SK-N-SH (cell line): Measurements from ENCODE around the gene PCOLCE2. TPM values are rescaled to one million over a fixed set of nuclear protein-coding genes. Genes with fewer than 3 reads are reported as not detected.

Experiments used
- CTCF ChIA-PET: fragments of 300-600, 350-600 bp; formaldehyde crosslinking; extraction: SDS; loops from one replicate; lab custom pipeline; 2021; lab: Yijun Ruan, JAX
- POLR2A ChIA-PET: fragments of 350-600 bp; sonication (Branson Sonifier 250); formaldehyde crosslinking; extraction: SDS; loops from one replicate; lab custom pipeline; 2020; ENCODE audit warnings: antibody characterized with exemption, inconsistent platforms; lab: Yijun Ruan, JAX
- DNase-seq: peaks from one replicate; pipeline ENCODE4 v3.0.0; 2012
- H2AFZ ChIP-seq: fragments of 200-600 bp; sonication (generic); 2 replicates; pipeline ENCODE4 v1.8.1; 2016; ENCODE audit warnings: antibody characterized with exemption, mild to moderate bottlenecking, low read depth
- H3F3A ChIP-seq: fragments of 200-600 bp; sonication (generic); replicated peaks from 2 replicates; pipeline ENCODE3; 2016; ENCODE audit warnings: antibody characterized with exemption, mild to moderate bottlenecking; ENCODE audit not compliant: insufficient read depth
- H3K27ac ChIP-seq, 2 experiments: fragments of 200-500 bp in 1 of 2; fragments of 200-600 bp in 1 of 2; sonication (Bioruptor generic) in 1 of 2; sonication (generic), shearing (Covaris generic) in 1 of 2; 2 replicates each; pipeline versions ENCODE4 v1.5.1 to v1.6.1; 2014 to 2016; ENCODE audit warnings: low read depth in 2 of 2, inconsistent platforms in 1 of 2, low read length in 1 of 2, mild to moderate bottlenecking in 1 of 2, mixed read lengths in 1 of 2
- H3K27me3 ChIP-seq: fragments of 200-600 bp; sonication (generic), shearing (Covaris generic); 2 replicates; pipeline ENCODE4 v1.6.1; 2016; ENCODE audit warnings: mixed run types; ENCODE audit not compliant: insufficient read depth
- H3K36me3 ChIP-seq, 2 experiments: fragments of 200-500 bp in 1 of 2; fragments of 200-600 bp in 1 of 2; sonication (Bioruptor generic) in 1 of 2; sonication (generic) in 1 of 2; replicated peaks in 1 of 2; 2 replicates each; pipeline versions ENCODE3 to v1.5.1; 2014 to 2016; ENCODE audit warnings: low read length in 1 of 2, mild to moderate bottlenecking in 1 of 2; ENCODE audit not compliant: insufficient read depth in 2 of 2, control insufficient read depth in 1 of 2
- H3K4me1 ChIP-seq, 2 experiments: fragments of 200-500 bp in 1 of 2; fragments of 200-600 bp in 1 of 2; sonication (Bioruptor generic) in 1 of 2; sonication (generic), shearing (Covaris generic) in 1 of 2; 2 replicates each; pipeline versions ENCODE4 v1.5.1 to v1.6.1; 2014 to 2016; ENCODE audit warnings: low read depth in 1 of 2, low read length in 1 of 2, mixed run types in 1 of 2; ENCODE audit not compliant: insufficient read depth in 2 of 2, control insufficient read depth in 1 of 2
- H3K4me2 ChIP-seq: fragments of 200-600 bp; sonication (generic), shearing (Covaris generic); 2 replicates; pipeline ENCODE4 v1.6.1; 2017; ENCODE audit warnings: mixed run types
- H3K4me3 ChIP-seq, 2 experiments: fragments of 200-500 bp in 1 of 2; fragments of 200-600 bp in 1 of 2; sonication (Bioruptor generic) in 1 of 2; sonication (generic), shearing (Covaris generic) in 1 of 2; 2 replicates each; pipeline versions ENCODE4 v1.5.1 to v1.8.1; 2014 to 2016; ENCODE audit warnings: low read depth in 2 of 2, inconsistent platforms in 1 of 2, low read length in 1 of 2, mild to moderate bottlenecking in 1 of 2, mixed read lengths in 1 of 2, moderate library complexity in 1 of 2
- H3K79me2 ChIP-seq: fragments of 200-600 bp; sonication (generic); 2 replicates; pipeline ENCODE4 v1.8.1; 2017; ENCODE audit warnings: mild to moderate bottlenecking; ENCODE audit not compliant: insufficient read depth
- H3K9ac ChIP-seq: fragments of 200-600 bp; sonication (generic); 2 replicates; pipeline ENCODE4 v1.6.1; 2017; ENCODE audit warnings: mixed run types
- H3K9me2 ChIP-seq: fragments of 200-600 bp; sonication (generic); 2 replicates; pipeline ENCODE4 v1.6.1; 2017; ENCODE audit warnings: mixed run types
- H3K9me3 ChIP-seq: fragments of 200-600 bp; sonication (generic); 2 replicates; pipeline ENCODE4 v1.6.1; 2017; ENCODE audit warnings: mixed run types, mild to moderate bottlenecking, moderate library complexity
- H4K20me1 ChIP-seq: fragments of 200-600 bp; sonication (generic); 2 replicates; pipeline ENCODE4 v1.6.1; 2017; ENCODE audit warnings: mild to moderate bottlenecking, mixed run types; ENCODE audit not compliant: insufficient read depth
- CHD2 ChIP-seq: fragments of 150-350 bp; IDR thresholded peaks from 2 replicates; pipeline ENCODE4 v1.6.1; 2018; ENCODE audit warnings: low read length; ENCODE audit not compliant: partially characterized antibody
- ELF1 ChIP-seq: IDR thresholded peaks from 2 replicates; pipeline ENCODE4 v1.4.0; 2012
- EP300 ChIP-seq, 2 experiments: IDR thresholded peaks; 2 replicates each; pipeline versions ENCODE4 v1.4.0 to v1.6.1; 2012; ENCODE audit warnings: borderline replicate concordance in 1 of 2, low read depth in 1 of 2, low read length in 1 of 2
- EZH2phosphoT487 ChIP-seq: fragments of 200-600 bp; sonication (generic); IDR thresholded peaks from 2 replicates; pipeline ENCODE4 v1.6.1; 2017; ENCODE audit warnings: low read depth, mixed run types, mild to moderate bottlenecking, antibody characterized with exemption, moderate library complexity, borderline replicate concordance
- FOSL2 ChIP-seq: IDR thresholded peaks from 2 replicates; pipeline ENCODE4 v1.4.0; 2012; ENCODE audit warnings: low read depth, mild to moderate bottlenecking, moderate library complexity, borderline replicate concordance
- JUND ChIP-seq: IDR thresholded peaks from 2 replicates; pipeline ENCODE4 v1.4.0; 2012
- POLR2AphosphoS5 ChIP-seq: IDR thresholded peaks from 2 replicates; pipeline ENCODE4 v1.6.1; 2012; ENCODE audit warnings: low read depth, low read length
- RAD21 ChIP-seq: IDR thresholded peaks from 2 replicates; pipeline ENCODE4 v1.6.1; 2012; ENCODE audit warnings: mild to moderate bottlenecking, low read length
- RXRA ChIP-seq: IDR thresholded peaks from 2 replicates; pipeline ENCODE4 v1.4.0; 2012; ENCODE audit warnings: low read depth, mild to moderate bottlenecking, borderline replicate concordance
- SIN3A ChIP-seq: IDR thresholded peaks from 2 replicates; pipeline ENCODE4 v1.6.1; 2012; ENCODE audit warnings: low read depth, mild to moderate bottlenecking, low read length, moderate library complexity, borderline replicate concordance
- TAF1 ChIP-seq: IDR thresholded peaks from 2 replicates; pipeline ENCODE4 v1.6.1; 2012; ENCODE audit warnings: low read depth, mild to moderate bottlenecking, low read length, moderate library complexity, borderline replicate concordance
- WGBS: methylation state at CpG from one replicate; pipeline ENCODE4 v1.1.6; 2017; ENCODE audit warnings: low lambda C conversion rate; 5-methylcytosine and 5-hydroxymethylcytosine counted together
- polyA plus RNA-seq, 3 experiments: library from polyadenylated mRNA; depleted of rRNA; stranded (reverse); fragments of >200 nt; gene quantifications; 2 replicates each; pipeline ENCODE4 v1.2.3, GENCODE V29; 2012
- TF ChIP-seq, protein P1 (sequence below): IDR thresholded peaks from 2 replicates; pipeline ENCODE4 v1.4.0; 2012; ENCODE audit warnings: low read depth
- TF ChIP-seq, protein P2 (sequence below): IDR thresholded peaks from 2 replicates; pipeline ENCODE4 v1.4.0; 2012; ENCODE audit warnings: low read depth, borderline replicate concordance
- TF ChIP-seq, protein P3 (sequence below): fragments of 150-350 bp; IDR thresholded peaks from 2 replicates; pipeline ENCODE4 v1.6.1; 2016; ENCODE audit warnings: mild to moderate bottlenecking, low read depth, low read length

PCOLCE2 gene
- polyA plus RNA-seq, 1 of the 3 experiments (the other 2 are of a cell fraction), result 22.2 TPM

DNA sequence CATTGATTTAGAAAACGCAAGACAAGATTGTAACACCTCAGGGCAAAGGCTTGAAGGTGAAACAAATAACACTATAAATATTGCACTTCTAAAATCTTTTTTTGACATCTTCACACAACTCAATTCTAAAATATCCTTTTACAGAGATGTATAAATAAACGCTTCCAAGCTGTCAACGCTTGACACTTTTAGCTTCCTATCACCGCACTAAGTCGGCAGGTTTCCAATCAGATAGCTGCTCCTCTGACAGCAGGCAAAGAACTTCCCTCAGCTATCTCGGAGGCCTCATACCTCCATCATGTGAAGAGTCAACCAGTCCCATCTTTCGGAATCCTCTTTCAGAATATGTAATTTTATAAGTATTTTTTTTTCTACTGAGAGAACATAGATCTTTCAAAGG is 71.0 kb downstream of the PCOLCE2 start:
- Histone ChIP-seq H3K4me1 (no peaks in the 10 kb centered on the region), H3F3A (no peaks in the 10 kb centered on the region), H4K20me1 (no peaks in the 10 kb centered on the region), H3K79me2 (no peaks in the 10 kb centered on the region), H3K9ac (no peak overlapping the region), H3K27me3 (no peaks in the 10 kb centered on the region), H3K36me3 (no peaks in the 10 kb centered on the region), H3K27ac (no peak overlapping the region), H2AFZ (no peak overlapping the region), H3K9me2 (no peaks in the 10 kb centered on the region), H3K9me3 (no peaks in the 10 kb centered on the region), H3K4me3 (no peak overlapping the region), H3K4me2 (no peak overlapping the region)
- CTCF ChIA-PET, result interaction anchor here (0.8 to 2.9 kb wide), 3 partner anchors 11 to 231 kb away, joined by 3 to 25 read pairs (median 3); no protein-coding TSS in a partner anchor
- WGBS, result 62% methylated on average over 7 of the region's 7 CpGs
- POLR2A ChIA-PET, result no interaction called here
- no peak for DNase-seq
- TF ChIP-seq POLR2AphosphoS5 (no peak), RAD21 (no peak), TAF1 (no peak), JUND (no peak), ELF1 (no peak), EZH2phosphoT487 (no peak), EP300 (IDR thresholded peaks at IDR 0.05; ENCODE audit: borderline replicate concordance in 1 of 2, low read depth in 1 of 2, low read length in 1 of 2) (no peak), RXRA (no peak), SIN3A (no peak)
- TF ChIP-seq, protein P1, sequence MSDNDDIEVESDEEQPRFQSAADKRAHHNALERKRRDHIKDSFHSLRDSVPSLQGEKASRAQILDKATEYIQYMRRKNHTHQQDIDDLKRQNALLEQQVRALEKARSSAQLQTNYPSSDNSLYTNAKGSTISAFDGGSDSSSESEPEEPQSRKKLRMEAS, result no peak
- TF ChIP-seq, protein P2, sequence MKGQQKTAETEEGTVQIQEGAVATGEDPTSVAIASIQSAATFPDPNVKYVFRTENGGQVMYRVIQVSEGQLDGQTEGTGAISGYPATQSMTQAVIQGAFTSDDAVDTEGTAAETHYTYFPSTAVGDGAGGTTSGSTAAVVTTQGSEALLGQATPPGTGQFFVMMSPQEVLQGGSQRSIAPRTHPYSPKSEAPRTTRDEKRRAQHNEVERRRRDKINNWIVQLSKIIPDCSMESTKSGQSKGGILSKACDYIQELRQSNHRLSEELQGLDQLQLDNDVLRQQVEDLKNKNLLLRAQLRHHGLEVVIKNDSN, result no peak
- TF ChIP-seq, protein P3, sequence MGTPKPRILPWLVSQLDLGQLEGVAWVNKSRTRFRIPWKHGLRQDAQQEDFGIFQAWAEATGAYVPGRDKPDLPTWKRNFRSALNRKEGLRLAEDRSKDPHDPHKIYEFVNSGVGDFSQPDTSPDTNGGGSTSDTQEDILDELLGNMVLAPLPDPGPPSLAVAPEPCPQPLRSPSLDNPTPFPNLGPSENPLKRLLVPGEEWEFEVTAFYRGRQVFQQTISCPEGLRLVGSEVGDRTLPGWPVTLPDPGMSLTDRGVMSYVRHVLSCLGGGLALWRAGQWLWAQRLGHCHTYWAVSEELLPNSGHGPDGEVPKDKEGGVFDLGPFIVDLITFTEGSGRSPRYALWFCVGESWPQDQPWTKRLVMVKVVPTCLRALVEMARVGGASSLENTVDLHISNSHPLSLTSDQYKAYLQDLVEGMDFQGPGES, result no peak

DNA sequence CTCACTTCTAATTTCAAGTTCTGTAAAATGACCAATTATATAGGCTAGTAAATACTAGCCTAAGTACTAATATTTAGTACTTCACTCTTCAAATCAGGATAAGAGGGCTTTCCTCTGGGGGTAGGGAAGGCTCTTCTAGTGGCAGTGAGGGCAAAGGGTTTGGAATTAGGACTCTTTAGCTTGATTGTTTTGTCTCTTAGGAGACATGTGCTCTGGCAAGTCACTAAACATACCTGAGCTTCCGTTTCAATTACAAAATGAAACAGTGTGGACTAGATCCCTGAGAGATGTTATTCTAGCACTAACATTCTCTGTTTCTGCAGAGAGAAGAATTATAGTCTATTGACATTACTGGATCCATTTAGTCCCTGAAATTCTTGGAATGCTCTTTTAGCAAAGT is 71.5 kb downstream of the PCOLCE2 start:
- CTCF ChIA-PET, result interaction anchor here (1.3 to 2.9 kb wide), 2 partner anchors 11 to 230 kb away, joined by 3 to 25 read pairs; no protein-coding TSS in a partner anchor

More for the DNA sequence above, 71.5 kb downstream of the PCOLCE2 start:
- Histone ChIP-seq H2AFZ (no peak overlapping the region), H3K9ac (no peak overlapping the region), H3K79me2 (no peaks in the 10 kb centered on the region), H3K4me2 (no peak overlapping the region), H3K4me3 (no peak overlapping the region), H3K27me3 (no peaks in the 10 kb centered on the region), H3K9me3 (no peaks in the 10 kb centered on the region), H3F3A (no peaks in the 10 kb centered on the region), H3K36me3 (no peaks in the 10 kb centered on the region), H3K9me2 (no peaks in the 10 kb centered on the region), H3K27ac (no peak overlapping the region), H4K20me1 (no peaks in the 10 kb centered on the region), H3K4me1 (no peaks in the 10 kb centered on the region)
- POLR2A ChIA-PET, result no interaction called here
- 74% methylated on average over 1 of the region's 1 CpG for WGBS
- no peak for DNase-seq
- no peak for TF ChIP-seq RXRA
- TF ChIP-seq CHD2, result no peak
- TF ChIP-seq, protein P3, result no peak
- no peak for TF ChIP-seq FOSL2
